ENCODE data around the gene OS9.
"Not testable (repeated sequence)": the region's sequence is repeated elsewhere in the genome, so short reads cannot be mapped to it uniquely, and the experiment has no call there.

OS9 gene

GRCh38 chr12:57658890-57659289 lies 35.0 kb upstream of the OS9 start:
- no peak overlapping the region for H3K27ac ChIP-seq
- POLR2A ChIA-PET (ENCODE audit: low non-redundant PET): no interaction called here
- TF ChIP-seq CTCF (conservative IDR thresholded peaks at IDR 0.05; ENCODE audit: low read depth): no peak
- no peak for DNase-seq (ENCODE audit: low spot score)
- CTCF ChIA-PET: interaction anchor here (0.7 to 1.5 kb wide), 2 partner anchors 76 to 1075 kb away, joined by 3 to 5 read pairs; no protein-coding TSS in a partner anchor

GRCh38 chr12:57661376-57661775 lies 32.6 kb upstream of the OS9 start:
- ChIA-PET CTCF (interaction anchor here (0.7 to 1.0 kb wide), 2 partner anchors 121 to 296 kb away, joined by 3 to 4 read pairs; partner anchors contain the start of gene TSFM), POLR2A (ENCODE audit: low non-redundant PET) (no interaction called here)
- DNase-seq (ENCODE audit: low spot score): no peak
- H3K27ac ChIP-seq: no peak overlapping the region
- no peak for TF ChIP-seq CTCF (conservative IDR thresholded peaks at IDR 0.05; ENCODE audit: low read depth)

GRCh38 chr12:57665066-57665820 lies 28.7 kb upstream of the OS9 start:
- POLR2A ChIA-PET (ENCODE audit: low non-redundant PET); CTCF ChIA-PET; DNase-seq (ENCODE audit: low spot score); H3K27ac ChIP-seq: not testable (repeated sequence)

GRCh38 chr12:57666897-57667296 lies 27.0 kb upstream of the OS9 start:
- POLR2A ChIA-PET (ENCODE audit: low non-redundant PET): no interaction called here
- no peak for DNase-seq (ENCODE audit: low spot score)
- no peak overlapping the region for H3K27ac ChIP-seq
- TF ChIP-seq CTCF (conservative IDR thresholded peaks at IDR 0.05; ENCODE audit: low read depth): no peak
- CTCF ChIA-PET: no interaction called here

- DNase-seq (ENCODE audit: low spot score); POLR2A ChIA-PET (ENCODE audit: low non-redundant PET); H3K27ac ChIP-seq; CTCF ChIA-PET: not testable (repeated sequence)
Measured at GRCh38 chr12:57669691-57670090, 24.2 kb upstream of the OS9 start.

GRCh38 chr12:57671811-57672210 lies 22.1 kb upstream of the OS9 start:
- CTCF ChIA-PET; H3K27ac ChIP-seq; POLR2A ChIA-PET (ENCODE audit: low non-redundant PET); DNase-seq (ENCODE audit: low spot score): not testable (repeated sequence)

- TF ChIP-seq CTCF (conservative IDR thresholded peaks at IDR 0.05; ENCODE audit: low read depth): no peak
- ChIA-PET POLR2A (ENCODE audit: low non-redundant PET) (no interaction called here), CTCF (no interaction called here)
- no peak overlapping the region for H3K27ac ChIP-seq
- no peak for DNase-seq (ENCODE audit: low spot score)
Measured at GRCh38 chr12:57672801-57673200, 21.1 kb upstream of the OS9 start.

GRCh38 chr12:57674691-57675090 lies 19.2 kb upstream of the OS9 start:
- no peak for TF ChIP-seq CTCF (conservative IDR thresholded peaks at IDR 0.05; ENCODE audit: low read depth)
- CTCF ChIA-PET: no interaction called here

GRCh38 chr12:57677947-57678346 lies 16.0 kb upstream of the OS9 start:
- H3K27ac ChIP-seq; CTCF ChIA-PET; POLR2A ChIA-PET (ENCODE audit: low non-redundant PET); DNase-seq (ENCODE audit: low spot score): not testable (repeated sequence)

More at GRCh38 chr12:57674691-57675090, 19.2 kb upstream of the OS9 start:
- no peak overlapping the region for H3K27ac ChIP-seq
- DNase-seq (ENCODE audit: low spot score): no peak
- POLR2A ChIA-PET (ENCODE audit: low non-redundant PET): no interaction called here

All from RWPE1 (cell line).